NCI-H2029 (cell line): Measurements from ENCODE around the gene RPL18.
A peak's percentile ranks its signal among the peaks of the same experiment; 100 is the strongest.

Experiments
- DNase-seq: peaks from one replicate; lab custom pipeline; 2025; lab: John Stamatoyannopoulos, UW

RPL18 gene

DNA sequence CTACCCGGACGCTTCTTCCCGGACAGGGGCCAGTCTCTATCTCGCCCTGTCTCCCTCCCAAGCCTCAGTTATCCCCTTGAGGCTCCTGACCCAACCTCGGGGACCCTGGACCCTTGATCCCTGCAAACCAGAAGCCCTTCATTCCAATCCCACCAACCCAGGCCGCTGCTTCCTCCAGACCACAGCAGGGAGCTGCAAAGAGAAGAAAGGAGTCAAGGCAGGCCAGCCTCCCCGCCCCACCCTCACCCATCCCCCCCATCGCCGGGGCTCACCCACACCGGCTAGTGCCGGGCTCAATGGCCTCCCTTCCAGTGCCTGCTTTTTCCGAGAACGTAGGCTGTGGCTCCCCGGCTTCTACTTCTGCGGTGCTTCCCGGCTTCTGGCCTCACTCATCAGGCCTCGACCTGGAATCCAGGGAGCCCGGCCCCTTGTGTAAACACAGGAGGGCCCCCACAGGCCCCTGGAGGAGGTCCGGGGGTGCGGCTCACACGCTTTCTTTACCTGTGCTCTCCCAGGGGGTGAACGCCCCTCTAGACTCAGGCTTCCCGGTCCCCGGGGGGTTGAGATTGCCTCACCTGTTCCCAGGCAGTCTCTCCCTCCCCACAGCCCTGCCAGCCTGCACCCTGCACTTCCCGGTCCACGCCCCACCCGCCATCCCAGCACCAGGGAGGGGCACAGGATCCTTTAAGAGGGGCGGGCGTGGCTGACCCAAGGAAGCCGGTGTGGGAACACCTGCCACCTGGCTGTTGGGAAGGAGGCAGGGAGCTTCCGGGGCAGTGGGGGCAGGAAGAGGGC, 4.3 kb downstream of the RPL18 start, which contains the start of gene FAM83E:
TSS of gene FAM83E (minus strand) at position 641 of the 795 bp plus-strand sequence. CDS start 1,704 bp downstream, outside the sequence.
- peak; percentile 88 for DNase-seq

DNA sequence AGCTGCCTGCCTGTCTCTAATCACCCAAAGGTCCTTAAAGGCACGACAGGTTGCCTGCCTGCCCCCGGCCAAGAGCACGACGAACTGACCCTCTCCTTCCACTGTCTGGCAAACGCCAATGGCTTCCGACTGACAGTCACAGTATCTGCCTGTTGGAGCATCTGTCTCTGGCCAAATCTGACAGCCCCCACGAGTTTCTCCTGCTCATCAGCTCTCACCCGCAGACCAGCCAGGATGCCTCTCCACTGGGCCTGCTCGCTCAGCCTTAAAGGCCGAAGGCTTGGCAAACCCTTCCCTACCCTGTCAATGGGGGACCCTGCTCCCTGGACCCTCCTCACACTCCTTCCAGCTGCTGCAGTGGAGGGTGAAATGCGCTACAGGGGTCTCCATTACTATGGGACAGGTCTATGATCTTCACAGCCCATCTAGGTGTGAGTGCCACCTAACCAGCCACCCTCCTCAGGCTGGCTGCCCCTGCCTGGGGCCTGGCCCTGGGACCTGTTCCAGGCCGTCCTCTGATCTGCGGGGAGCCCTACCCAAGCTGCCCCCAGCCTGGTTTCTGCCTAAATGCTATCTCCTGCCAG, 5.0 kb downstream of the RPL18 start:
- no peak for DNase-seq

DNA sequence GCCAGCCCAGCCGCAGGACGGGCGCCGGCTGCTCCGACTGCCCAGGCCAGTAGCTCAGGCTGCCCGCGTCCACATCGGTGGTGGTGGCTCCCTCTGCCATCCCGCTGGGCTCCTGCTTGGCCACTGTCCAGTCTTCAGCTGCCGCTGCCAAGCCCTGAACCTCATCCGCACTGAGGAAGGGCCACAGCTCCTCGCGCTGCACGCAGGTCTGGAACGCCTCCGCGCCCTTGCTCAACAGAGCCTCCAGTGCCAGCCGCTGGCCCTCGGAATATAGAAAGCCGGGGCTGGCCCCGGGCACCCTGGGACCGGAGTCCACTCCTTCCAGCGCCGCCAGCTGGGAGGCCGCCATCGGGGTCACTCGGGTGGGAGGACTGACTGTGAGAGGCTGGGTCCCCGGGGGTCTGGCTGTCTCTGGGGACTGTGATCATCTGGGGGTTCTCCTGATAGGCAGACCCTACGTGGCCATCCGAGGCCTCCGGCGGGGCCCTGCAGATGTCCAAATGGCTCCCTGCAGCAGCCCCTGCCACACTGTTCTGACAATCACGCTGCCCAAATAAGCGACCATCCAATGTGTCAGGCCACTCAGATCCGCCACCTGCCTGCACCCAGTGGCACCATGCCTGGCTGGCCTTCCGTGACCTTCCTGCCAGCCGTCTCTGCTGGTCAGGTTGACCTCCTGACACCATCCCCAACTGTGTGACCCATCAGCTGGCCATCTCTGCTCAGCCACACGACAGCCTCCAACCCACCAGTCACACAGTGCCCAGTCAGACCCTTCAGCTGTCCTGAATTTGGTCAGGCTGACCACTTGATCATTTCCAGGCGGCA, 5.7 kb downstream of the RPL18 start:
- DNase-seq, result no peak

DNA sequence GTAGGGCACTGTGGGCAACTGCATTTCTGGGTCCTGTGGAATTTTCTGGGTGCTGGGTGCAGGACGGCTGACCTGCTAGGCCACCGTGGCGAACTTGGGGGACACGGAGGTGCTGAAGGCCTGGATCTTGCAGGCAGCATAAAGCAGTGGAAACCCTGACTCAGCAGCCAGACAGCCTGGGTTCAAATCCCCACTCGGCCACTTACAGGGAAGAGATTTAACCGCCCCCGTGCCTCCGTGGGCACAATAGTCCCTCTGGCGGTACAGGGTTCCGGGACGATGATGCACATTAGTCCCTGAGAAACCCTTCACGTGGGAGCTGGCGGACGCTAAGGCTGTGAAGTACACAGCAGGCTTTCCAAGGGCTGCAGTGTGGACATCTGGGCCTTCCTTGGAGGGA, 7.1 kb downstream of the RPL18 start:
- DNase-seq, result no peak

DNA sequence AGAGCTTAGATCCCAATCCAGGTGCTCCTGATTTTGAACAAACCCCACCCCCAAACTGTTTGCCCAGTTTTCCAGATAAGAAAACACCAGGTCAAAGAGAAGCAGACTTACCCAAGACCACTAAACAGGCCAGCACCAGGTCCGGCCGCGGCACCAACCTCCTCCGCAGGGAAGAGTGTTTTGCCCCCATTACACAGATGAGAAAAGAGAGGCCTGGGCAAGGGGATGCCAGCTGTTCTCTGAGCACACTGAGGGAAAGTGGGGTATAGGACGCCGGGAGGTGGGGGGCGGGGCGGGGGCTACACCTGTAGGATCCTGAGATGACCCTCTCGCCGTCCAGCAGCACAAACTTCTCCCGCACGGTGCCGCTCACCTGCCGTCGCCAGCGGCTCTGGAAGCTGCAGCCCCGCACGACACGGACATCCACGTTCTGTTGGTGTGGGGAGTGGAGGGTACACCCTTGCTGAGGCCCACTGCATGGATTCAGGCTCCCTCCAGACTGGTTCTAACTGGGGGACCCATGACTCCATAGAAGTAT, 9.3 kb downstream of the RPL18 start:
- DNase-seq, result no peak

DNA sequence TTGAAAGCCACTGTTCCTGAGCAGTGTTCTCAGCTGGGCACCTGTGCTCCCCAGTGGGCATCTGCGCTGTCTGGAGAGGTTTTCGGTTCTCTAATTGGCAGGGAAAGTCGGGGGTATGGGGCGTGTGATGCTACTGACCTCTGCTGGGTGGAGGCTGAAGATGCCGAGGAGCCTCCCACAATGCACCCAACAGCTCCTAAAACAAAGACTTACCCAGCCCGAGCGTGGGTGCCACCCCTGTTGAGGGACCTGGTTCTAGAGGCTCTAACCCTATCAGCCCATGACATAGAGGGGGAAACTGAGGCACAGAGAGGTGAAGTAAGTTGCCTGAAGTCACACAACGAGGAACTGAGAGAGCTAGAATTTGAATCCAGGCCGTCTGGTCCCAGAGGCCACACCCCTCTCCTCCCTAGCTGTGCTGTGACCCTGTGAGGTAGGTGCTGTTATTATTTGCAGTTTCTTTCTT, 10.1 kb downstream of the RPL18 start:
- peak; percentile 31 for DNase-seq

DNA sequence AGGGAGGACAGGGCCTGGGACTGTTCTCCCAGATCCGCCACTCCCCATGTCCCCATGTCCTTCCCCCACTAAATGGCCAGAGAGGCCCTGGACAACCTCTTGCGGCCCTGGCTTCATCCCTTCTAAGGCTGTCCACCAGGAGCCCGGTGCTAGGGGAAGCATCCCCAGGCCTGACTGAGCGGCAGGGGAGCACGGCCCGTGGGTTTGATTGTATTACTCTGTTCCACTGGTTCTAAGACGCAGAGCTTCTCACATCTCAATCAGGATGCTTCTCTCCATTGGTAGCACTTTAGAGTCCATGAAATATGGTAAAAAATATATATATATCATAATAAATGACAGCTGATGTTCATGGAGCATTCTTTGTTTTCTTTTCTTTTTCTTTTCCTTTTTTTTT, 11.6 kb downstream of the RPL18 start:
- no peak for DNase-seq

DNA sequence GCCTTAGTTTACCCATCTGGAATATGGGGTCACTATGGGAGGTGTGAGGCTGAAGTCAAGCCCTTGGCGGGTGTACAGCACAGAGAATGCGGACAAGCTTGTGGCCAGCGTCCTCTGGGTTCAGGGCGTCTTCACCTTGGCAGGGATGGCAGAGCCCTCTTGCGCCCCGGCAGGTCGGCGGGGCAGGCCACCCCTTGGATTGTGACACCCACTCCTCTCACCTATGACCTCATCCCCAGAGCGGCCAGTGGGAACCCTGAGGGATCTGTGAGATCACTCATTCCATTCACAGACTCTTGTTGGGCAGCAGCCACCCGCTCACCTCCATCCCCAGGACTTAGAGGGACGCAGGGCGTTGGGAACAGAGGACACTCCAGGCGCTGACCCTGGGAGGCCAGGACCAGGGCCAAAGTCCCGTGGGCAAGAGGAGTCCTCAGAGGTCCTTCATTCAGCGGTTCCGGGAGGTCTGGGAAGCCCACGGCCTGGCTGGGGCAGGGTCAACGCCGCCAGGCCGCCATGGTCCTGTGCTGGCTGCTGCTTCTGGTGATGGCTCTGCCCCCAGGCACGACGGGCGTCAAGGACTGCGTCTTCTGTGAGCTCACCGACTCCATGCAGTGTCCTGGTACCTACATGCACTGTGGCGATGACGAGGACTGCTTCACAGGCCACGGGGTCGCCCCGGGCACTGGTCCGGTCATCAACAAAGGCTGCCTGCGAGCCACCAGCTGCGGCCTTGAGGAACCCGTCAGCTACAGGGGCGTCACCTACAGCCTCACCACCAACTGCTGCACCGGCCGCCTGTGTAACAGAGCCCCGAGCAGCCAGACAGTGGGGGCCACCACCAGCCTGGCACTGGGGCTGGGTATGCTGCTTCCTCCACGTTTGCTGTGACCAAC, 12.3 kb downstream of the RPL18 start, which contains the start of gene SPACA4:
TSS of gene SPACA4 (plus strand) at position 280 of the 896 bp plus-strand sequence. CDS start at position 517, 237 bp downstream.
- no peak for DNase-seq

DNA sequence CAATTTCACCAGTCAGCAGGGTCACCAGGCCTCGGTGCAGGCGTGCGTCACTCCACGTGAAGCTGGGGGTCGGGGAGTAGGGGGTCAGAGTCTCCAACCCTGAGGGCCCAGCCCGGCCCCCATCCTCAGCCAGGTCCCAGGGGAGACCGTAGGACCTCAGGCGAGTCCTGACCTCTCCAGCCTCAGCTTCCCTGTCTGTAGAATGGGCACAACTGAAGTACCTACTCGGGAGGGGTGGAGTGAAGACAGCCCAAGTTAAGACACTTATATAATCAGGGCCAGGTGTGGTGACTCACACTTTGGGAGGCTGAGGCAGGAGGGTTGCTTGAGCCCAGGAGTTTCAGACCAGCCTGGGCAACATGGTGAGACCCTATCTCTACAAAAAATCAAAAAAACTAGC, 15.1 kb downstream of the RPL18 start:
- no peak for DNase-seq

DNA sequence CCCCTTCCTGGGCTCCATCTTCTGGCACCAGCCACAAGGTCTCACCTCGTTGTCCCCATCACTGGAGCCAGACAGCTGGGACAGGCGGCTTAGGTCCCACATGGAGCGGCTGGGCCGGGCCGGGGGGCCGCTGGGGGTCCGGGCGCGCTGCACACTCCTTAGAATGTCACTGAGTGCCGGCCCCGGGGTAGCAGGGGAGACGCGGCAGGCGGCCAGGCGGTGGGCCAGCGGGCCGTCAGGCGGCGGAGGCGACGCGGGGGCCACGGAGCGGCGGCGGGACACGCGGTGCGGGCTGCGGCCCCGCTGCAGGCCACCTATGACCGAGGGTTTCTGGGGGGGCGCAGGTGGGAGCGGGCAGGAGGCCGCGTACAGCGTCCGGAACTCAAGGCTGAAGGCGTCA, 15.5 kb downstream of the RPL18 start:
- DNase-seq, result no peak

DNA sequence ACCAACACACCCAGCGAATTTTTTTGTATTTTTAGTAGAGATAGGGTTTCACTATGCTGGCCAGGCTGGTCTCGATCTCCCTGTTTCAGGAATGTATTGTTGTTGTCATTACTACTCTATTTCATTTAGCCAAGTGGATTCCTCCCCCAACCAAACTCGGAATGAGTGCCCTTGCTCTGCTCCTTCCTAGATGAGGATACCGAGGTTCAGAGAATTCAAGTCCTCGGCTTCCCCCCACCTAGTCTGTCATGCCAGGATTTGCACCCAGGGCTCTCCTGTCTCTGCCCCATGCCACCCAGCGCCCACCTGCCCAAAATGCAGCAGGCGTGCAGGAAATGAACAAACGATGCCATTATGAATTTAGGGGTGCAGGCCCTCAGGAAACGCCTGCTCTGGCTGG, 16.0 kb downstream of the RPL18 start:
- DNase-seq, result no peak

DNA sequence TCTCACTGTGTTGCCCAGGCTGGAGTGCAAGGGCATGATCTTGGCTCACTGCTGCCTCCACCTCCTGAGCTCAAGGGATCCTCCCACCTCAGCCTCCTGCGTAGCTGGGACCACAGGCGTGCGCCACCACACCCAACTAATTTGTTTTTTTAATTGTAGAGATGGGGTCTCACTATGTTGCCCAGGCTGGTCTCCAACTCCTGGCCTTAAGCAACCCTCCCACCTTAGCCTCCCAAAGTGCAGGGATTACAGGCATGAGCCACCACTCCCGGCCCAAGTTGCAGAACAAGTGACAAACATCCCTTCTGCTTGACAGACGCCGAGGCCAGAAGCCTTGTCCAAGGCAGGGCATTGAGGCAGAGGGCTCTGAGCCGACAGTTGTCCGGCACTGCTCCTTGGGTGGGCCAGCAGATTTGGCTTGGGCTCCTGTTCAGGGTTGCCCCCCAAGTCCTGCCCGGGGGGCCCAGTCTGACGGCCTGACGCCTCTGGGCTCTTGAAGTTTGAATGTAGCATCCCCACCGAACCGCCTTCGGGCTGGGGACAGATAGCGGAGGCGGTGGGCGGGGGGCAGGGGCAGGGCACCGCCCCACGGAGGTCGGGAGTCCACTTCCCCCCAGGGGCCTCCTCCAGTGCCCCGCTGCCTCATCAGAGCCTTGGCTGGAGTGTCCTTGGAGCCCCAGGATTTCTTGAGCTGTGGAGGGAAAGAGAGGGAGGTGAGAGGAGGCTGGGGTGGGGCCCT, 18.1 kb downstream of the RPL18 start:
- DNase-seq, result no peak

DNA sequence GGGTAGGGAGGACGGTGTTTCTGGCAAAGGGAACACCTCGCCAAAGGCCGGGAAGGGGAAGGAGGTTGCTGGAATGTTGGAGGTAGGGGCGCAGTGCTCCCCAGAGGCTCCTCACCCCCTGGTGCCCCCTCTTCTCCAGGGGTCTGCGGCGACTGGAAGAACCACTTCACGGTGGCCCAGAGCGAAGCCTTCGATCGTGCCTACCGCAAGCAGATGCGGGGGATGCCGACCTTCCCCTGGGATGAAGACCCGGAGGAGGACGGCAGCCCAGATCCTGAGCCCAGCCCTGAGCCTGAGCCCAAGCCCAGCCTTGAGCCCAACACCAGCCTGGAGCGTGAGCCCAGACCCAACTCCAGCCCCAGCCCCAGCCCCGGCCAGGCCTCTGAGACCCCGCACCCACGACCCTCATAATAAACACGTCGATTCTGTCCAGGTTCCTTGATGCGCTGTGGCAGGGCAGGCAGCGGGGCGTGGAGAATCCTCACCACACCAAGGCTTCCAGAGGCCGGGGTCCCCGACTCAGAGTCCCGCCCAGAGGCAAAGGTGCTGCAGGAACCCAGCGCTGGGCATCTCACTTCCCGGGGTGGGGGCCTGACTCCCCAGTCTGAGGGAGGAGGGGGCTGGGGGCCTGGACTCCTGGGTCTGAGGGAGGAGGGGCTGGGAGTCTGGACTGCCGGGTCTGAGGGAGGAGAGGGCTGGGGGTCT, 19.8 kb downstream of the RPL18 start:
- DNase-seq, result no peak

DNA sequence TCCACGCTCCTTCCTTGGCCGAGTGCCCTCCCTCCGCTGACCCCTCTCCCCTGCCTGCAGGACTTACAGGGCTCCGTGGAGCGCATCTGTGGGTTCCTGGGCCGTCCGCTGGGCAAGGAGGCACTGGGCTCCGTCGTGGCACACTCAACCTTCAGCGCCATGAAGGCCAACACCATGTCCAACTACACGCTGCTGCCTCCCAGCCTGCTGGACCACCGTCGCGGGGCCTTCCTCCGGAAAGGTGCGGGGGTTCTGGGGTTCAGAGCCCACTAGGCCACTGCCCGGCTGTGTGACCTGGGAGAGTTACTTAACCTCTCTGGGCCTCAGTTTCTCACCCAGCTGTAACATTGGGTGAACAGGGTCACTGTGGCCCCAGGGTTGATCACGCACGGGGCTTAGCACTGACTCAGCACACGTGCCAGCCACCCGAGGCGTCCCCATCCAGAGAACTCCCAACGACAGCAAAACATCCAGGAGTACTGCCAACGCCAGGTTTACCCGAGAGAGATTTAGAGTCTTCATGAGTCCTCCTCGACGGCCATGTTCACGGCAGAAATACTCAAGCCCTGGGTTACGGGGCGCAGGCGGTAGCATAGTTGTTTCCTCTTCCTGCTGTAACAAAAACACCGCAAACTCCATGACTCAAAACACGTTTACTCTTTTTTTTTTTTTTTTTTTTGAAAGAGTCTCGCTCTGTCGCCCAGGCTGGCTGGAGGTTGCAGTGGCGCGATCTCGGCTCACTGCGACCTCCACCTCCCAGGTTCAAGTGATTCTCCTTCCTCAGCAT, 22.1 kb downstream of the RPL18 start:
- no peak for DNase-seq

DNA sequence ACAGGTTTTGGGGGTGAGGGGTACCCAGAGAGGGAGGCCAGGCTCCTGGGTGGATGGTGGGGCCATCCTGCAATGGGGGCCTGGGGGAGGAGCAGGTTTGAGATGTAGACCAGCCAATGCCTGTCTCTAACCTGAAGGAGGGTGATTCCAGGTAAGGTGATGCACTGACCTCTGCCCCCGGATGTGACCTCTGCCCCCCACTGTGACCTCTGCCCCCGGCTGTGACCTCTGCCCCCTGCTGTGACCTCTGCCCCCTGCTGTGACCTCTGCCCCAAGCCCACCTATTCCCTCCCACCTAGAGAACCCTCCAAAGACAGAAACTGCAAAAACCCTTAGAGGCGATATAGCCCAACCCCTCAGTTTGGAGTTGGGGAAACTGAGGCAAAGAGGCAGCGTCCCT, 22.7 kb downstream of the RPL18 start:
- DNase-seq, result no peak

DNA sequence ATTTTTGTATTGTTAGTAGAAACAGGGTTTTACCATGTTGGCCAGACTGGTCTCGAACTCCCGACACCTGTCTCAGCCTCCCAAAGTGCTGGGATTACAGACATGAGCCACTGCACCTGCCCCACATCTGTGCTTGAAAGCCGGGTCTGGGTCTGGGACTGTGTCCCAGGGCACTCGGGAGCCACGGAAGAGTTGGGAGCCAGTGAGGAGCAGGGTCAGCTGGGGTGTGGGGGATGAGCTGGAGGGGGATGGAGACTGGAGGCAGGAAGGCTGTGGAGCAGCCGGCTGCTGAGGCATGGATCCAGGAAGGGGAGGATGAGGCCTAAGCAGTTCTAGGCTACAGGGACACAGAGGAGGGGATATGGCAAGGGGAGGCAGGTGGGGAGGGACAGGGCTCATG, 23.1 kb downstream of the RPL18 start:
- DNase-seq, result no peak

DNA sequence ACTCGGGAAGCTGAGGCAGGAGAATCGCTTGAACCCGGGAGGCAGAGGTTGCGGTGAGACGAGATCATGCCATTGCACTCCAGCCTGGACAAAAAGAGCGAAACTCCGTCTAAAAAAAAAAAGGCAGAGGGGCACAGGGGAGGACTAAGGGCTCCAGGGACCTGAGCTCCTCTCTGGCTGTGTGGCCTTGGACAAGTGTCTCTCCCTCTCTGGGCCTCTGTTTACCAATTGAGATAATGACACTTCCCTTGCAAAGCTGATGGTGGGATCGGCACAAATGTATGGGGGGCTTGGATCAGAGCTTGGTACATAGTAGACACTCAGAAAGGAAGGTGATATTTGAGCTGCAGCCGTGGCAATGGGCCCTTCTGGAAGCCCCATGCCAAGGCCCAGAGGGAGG, 23.8 kb downstream of the RPL18 start:
- DNase-seq, result no peak

DNA sequence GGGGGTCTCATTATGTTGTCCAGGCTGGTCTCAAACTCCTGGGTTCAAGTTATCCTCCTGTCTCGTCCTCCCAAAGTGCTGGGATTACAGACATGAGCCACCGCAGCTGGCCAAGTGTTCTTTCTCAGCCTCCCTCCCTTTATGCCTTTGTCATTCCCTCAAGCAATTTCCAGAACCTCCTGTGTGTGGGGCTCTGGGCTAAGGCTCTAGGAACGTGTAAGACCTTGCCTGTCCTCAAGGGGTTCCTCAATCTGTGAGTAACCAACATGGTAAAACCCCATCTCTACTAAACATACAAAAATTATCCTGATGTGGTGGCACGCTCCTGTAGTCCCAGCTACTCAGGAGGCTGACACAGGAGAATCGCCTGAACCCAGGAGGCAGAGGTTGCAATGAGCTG, 28.0 kb downstream of the RPL18 start:
- no peak for DNase-seq
